GM18868 (cell line): Measurements from ENCODE around the gene NPVF.
A peak's percentile ranks its signal among the peaks of the same experiment; 100 is the strongest.

Experiments
- ATAC-seq: cut with Tn5 transposase; IDR thresholded peaks from one replicate; pipeline ENCODE4 v1.9.1; 2021; ENCODE audit warnings: mild to moderate bottlenecking, moderate library complexity; ENCODE audit not compliant: unreplicated experiment

NPVF gene

GRCh38 chr7:25228386-25228785 lies at the start of gene NPVF:
Gene NPVF, minus strand, starts transcription at chr7:25228486. Its CDS starts 47 bp downstream, at chr7:25228439.
- no peak for ATAC-seq

GRCh38 chr7:25272265-25272664 lies 44.0 kb upstream of the NPVF start:
- ATAC-seq, result peak; percentile 39

GRCh38 chr7:25263337-25263736 lies 35.1 kb upstream of the NPVF start:
- no peak for ATAC-seq

GRCh38 chr7:25262586-25262985 lies 34.3 kb upstream of the NPVF start:
- no peak for ATAC-seq

GRCh38 chr7:25261545-25262140 lies 33.4 kb upstream of the NPVF start:
- no peak for ATAC-seq

- ATAC-seq, result peak; percentile 76
Measured at GRCh38 chr7:25260862-25261494, 32.7 kb upstream of the NPVF start.

- peak; percentile 82 for ATAC-seq
Measured at GRCh38 chr7:25259487-25260243, 31.4 kb upstream of the NPVF start.

GRCh38 chr7:25256333-25256819 lies 28.1 kb upstream of the NPVF start:
- no peak for ATAC-seq

GRCh38 chr7:25255611-25256332 lies 27.5 kb upstream of the NPVF start:
- no peak for ATAC-seq

- ATAC-seq, result no peak
Measured at GRCh38 chr7:25254604-25255003, 26.3 kb upstream of the NPVF start.

GRCh38 chr7:25253714-25254113 lies 25.4 kb upstream of the NPVF start:
- ATAC-seq, result no peak

- no peak for ATAC-seq
Measured at GRCh38 chr7:25250386-25250785, 22.1 kb upstream of the NPVF start.

- ATAC-seq, result no peak
Measured at GRCh38 chr7:25249772-25250171, 21.5 kb upstream of the NPVF start.

GRCh38 chr7:25246306-25246705 lies 18.0 kb upstream of the NPVF start:
- ATAC-seq, result no peak

- no peak for ATAC-seq
Measured at GRCh38 chr7:25244254-25245033, 16.2 kb upstream of the NPVF start.

- ATAC-seq, result no peak
Measured at GRCh38 chr7:25242678-25243077, 14.4 kb upstream of the NPVF start.

GRCh38 chr7:25240896-25241295 lies 12.6 kb upstream of the NPVF start:
- ATAC-seq, result no peak

- ATAC-seq, result no peak
Measured at GRCh38 chr7:25240340-25240739, 12.1 kb upstream of the NPVF start.

GRCh38 chr7:25239888-25240287 lies 11.6 kb upstream of the NPVF start:
- ATAC-seq, result no peak

GRCh38 chr7:25238066-25238725 lies 9.9 kb upstream of the NPVF start:
- no peak for ATAC-seq
